ENCODE data around the gene MYO7B. TPM values are rescaled to one million over a fixed set of nuclear protein-coding genes. Genes with fewer than 3 reads are reported as not detected.

The MYO7B gene
- total RNA-seq, 1 donor from 2014 or later = 0.07 TPM

GRCh38 chr2:127634066-127634617 is 98.7 kb downstream of the MYO7B start:
- Mint-ChIP-seq H3K4me1 (peaks cover 15% of the 10 kb centered on the region), H3K4me3 (no peak overlapping the region), H3K27me3 (no peaks in the 10 kb centered on the region), H3K9me3 (no peaks in the 10 kb centered on the region), H3K27ac (no peak overlapping the region), H3K36me3 (ENCODE audit: low read depth) (peaks cover 1% of the 10 kb centered on the region)
- intact Hi-C loops (cut with micrococcal nuclease) = no loop called here
- no peak for DNase-seq

GRCh38 chr2:127634626-127635379 is 99.3 kb downstream of the MYO7B start:
- DNase-seq = no peak
- Mint-ChIP-seq H3K27me3 (no peaks in the 10 kb centered on the region), H3K36me3 (ENCODE audit: low read depth) (peaks cover 1% of the 10 kb centered on the region), H3K9me3 (no peaks in the 10 kb centered on the region), H3K27ac (peak overlapping the region; percentile 67), H3K4me1 (peaks cover 18% of the 10 kb centered on the region), H3K4me3 (no peak overlapping the region)
- intact Hi-C loops (cut with micrococcal nuclease) = no loop called here

- no peaks in the 10 kb centered on the region for H3K27me3 Mint-ChIP-seq
- H3K4me1 Mint-ChIP-seq = peaks cover 22% of the 10 kb centered on the region
- no peaks in the 10 kb centered on the region for H3K9me3 Mint-ChIP-seq
- H3K36me3 Mint-ChIP-seq (ENCODE audit: low read depth) = peaks cover 1% of the 10 kb centered on the region
- no peak overlapping the region for H3K4me3 Mint-ChIP-seq
- H3K27ac Mint-ChIP-seq = no peak overlapping the region
- no peak for DNase-seq
- intact Hi-C loops (cut with micrococcal nuclease) = no loop called here
These were observed 100.1 kb downstream of the MYO7B start for GRCh38 chr2:127635380-127636237.

GRCh38 chr2:127636248-127637235 is 101.1 kb downstream of the MYO7B start:
- Mint-ChIP-seq H3K9me3 (no peaks in the 10 kb centered on the region), H3K27ac (no peak overlapping the region), H3K4me3 (no peak overlapping the region), H3K36me3 (ENCODE audit: low read depth) (peaks cover 1% of the 10 kb centered on the region), H3K4me1 (peaks cover 25% of the 10 kb centered on the region), H3K27me3 (no peaks in the 10 kb centered on the region)
- DNase-seq = no peak
- intact Hi-C loops (cut with micrococcal nuclease) = no loop called here

- Mint-ChIP-seq H3K4me3 (no peak overlapping the region), H3K27me3 (no peaks in the 10 kb centered on the region), H3K9me3 (no peaks in the 10 kb centered on the region), H3K27ac (no peak overlapping the region), H3K36me3 (ENCODE audit: low read depth) (peaks cover 1% of the 10 kb centered on the region), H3K4me1 (peaks cover 25% of the 10 kb centered on the region)
- no peak for DNase-seq
- intact Hi-C loops (cut with micrococcal nuclease) = no loop called here
These were observed 101.8 kb downstream of the MYO7B start for GRCh38 chr2:127637236-127637630.

- peaks cover 1% of the 10 kb centered on the region for H3K36me3 Mint-ChIP-seq (ENCODE audit: low read depth)
- peaks cover 25% of the 10 kb centered on the region for H3K4me1 Mint-ChIP-seq
These were observed 102.3 kb downstream of the MYO7B start for GRCh38 chr2:127637725-127638252.

GRCh38 chr2:127638361-127639110 is 103.1 kb downstream of the MYO7B start:
- H3K9me3 Mint-ChIP-seq = no peaks in the 10 kb centered on the region
- no peaks in the 10 kb centered on the region for H3K27me3 Mint-ChIP-seq
- H3K4me1 Mint-ChIP-seq = peaks cover 21% of the 10 kb centered on the region
- peaks cover 1% of the 10 kb centered on the region for H3K36me3 Mint-ChIP-seq (ENCODE audit: low read depth)
- H3K27ac Mint-ChIP-seq = no peak overlapping the region
- intact Hi-C loops (cut with micrococcal nuclease) = no loop called here
- H3K4me3 Mint-ChIP-seq = peak overlapping the region; percentile 63
- DNase-seq = no peak

More at GRCh38 chr2:127637725-127638252, 102.3 kb downstream of the MYO7B start:
- Mint-ChIP-seq H3K9me3 (no peaks in the 10 kb centered on the region), H3K27ac (peak overlapping the region; percentile 81), H3K4me3 (peak overlapping the region; percentile 59), H3K27me3 (no peaks in the 10 kb centered on the region)
- intact Hi-C loops (cut with micrococcal nuclease) = no loop called here
- peak; percentile 65 for DNase-seq

GRCh38 chr2:127639111-127639474 is 103.6 kb downstream of the MYO7B start:
- no peaks in the 10 kb centered on the region for H3K27me3 Mint-ChIP-seq
- intact Hi-C loops (cut with micrococcal nuclease) = no loop called here
- peaks cover 21% of the 10 kb centered on the region for H3K4me1 Mint-ChIP-seq
- peak overlapping the region; percentile 63 for H3K4me3 Mint-ChIP-seq
- H3K36me3 Mint-ChIP-seq (ENCODE audit: low read depth) = peaks cover 1% of the 10 kb centered on the region
- DNase-seq = no peak
- H3K9me3 Mint-ChIP-seq = no peaks in the 10 kb centered on the region
- H3K27ac Mint-ChIP-seq = no peak overlapping the region

- H3K27ac Mint-ChIP-seq = peak overlapping the region; percentile 77
- peak; percentile 77 for DNase-seq
- peak overlapping the region; percentile 63 for H3K4me3 Mint-ChIP-seq
- H3K27me3 Mint-ChIP-seq = no peaks in the 10 kb centered on the region
- intact Hi-C loops (cut with micrococcal nuclease) = loop anchor here (2.0 to 5.0 kb wide), 2 partner anchors 62 to 114 kb away; partner anchors contain the start of genes IWS1 and SFT2D3
- peaks cover 21% of the 10 kb centered on the region for H3K4me1 Mint-ChIP-seq
- H3K9me3 Mint-ChIP-seq = no peaks in the 10 kb centered on the region
- peaks cover 1% of the 10 kb centered on the region for H3K36me3 Mint-ChIP-seq (ENCODE audit: low read depth)
These were observed 104.9 kb downstream of the MYO7B start for GRCh38 chr2:127640082-127641072.

- H3K9me3 Mint-ChIP-seq = no peaks in the 10 kb centered on the region
- intact Hi-C loops (cut with micrococcal nuclease) = loop anchor here (2.0 to 5.0 kb wide), 2 partner anchors 61 to 114 kb away; partner anchors contain the start of genes IWS1 and SFT2D3
- peaks cover 1% of the 10 kb centered on the region for H3K36me3 Mint-ChIP-seq (ENCODE audit: low read depth)
- H3K4me3 Mint-ChIP-seq = peak overlapping the region; percentile 63
- H3K27ac Mint-ChIP-seq = peak overlapping the region; percentile 73
- no peak for DNase-seq
- H3K27me3 Mint-ChIP-seq = no peaks in the 10 kb centered on the region
- peaks cover 21% of the 10 kb centered on the region for H3K4me1 Mint-ChIP-seq
These were observed 105.7 kb downstream of the MYO7B start for GRCh38 chr2:127641133-127641532.

GRCh38 chr2:127641846-127642507 is 106.5 kb downstream of the MYO7B start:
- H3K27ac Mint-ChIP-seq = peak overlapping the region; percentile 60
- H3K27me3 Mint-ChIP-seq = no peaks in the 10 kb centered on the region
- intact Hi-C loops (cut with micrococcal nuclease) = loop anchor here (2.0 to 5.0 kb wide), 2 partner anchors 60 to 115 kb away; partner anchors contain the start of genes IWS1 and SFT2D3
- DNase-seq = peak; percentile 82
- H3K9me3 Mint-ChIP-seq = no peaks in the 10 kb centered on the region
- peaks cover 19% of the 10 kb centered on the region for H3K4me1 Mint-ChIP-seq
- peak overlapping the region; percentile 59 for H3K4me3 Mint-ChIP-seq
- peaks cover 1% of the 10 kb centered on the region for H3K36me3 Mint-ChIP-seq (ENCODE audit: low read depth)
